Nephron progenitor cell (in vitro differentiated cells): ENCODE data around the gene PPM1D.

Source experiments
- DNase-seq: peaks from one replicate; pipeline ENCODE4 v3.0.0; 2021
- H3K27ac Mint-ChIP-seq: 2 replicates; pipeline ENCODE4 v1.8.0; 2021; ENCODE audit warnings: mild to moderate bottlenecking, moderate library complexity, mixed read lengths
- H3K27me3 Mint-ChIP-seq: 2 replicates; pipeline ENCODE4 v1.8.0; 2021; ENCODE audit warnings: mild to moderate bottlenecking, low read depth, mixed read lengths; ENCODE audit not compliant: poor library complexity
- H3K36me3 Mint-ChIP-seq: 2 replicates; pipeline ENCODE4 v1.8.0; 2021; ENCODE audit warnings: low read depth, mixed read lengths
- H3K4me1 Mint-ChIP-seq: 2 replicates; pipeline ENCODE4 v1.8.0; 2021; ENCODE audit warnings: mixed read lengths
- H3K4me3 Mint-ChIP-seq: 2 replicates; pipeline ENCODE4 v1.8.0; 2021; ENCODE audit warnings: mild to moderate bottlenecking, moderate library complexity, mixed read lengths
- H3K9me3 Mint-ChIP-seq: 2 replicates; pipeline ENCODE4 v1.8.0; 2021; ENCODE audit warnings: mild to moderate bottlenecking, moderate library complexity, mixed read lengths
- TF ChIP-seq, protein P1 (sequence below): fragments of 200-600 bp; sonication (generic); IDR thresholded peaks from 2 replicates; pipeline ENCODE4 v1.5.0; 2021; ENCODE audit warnings: antibody characterized with exemption

PPM1D gene

DNA sequence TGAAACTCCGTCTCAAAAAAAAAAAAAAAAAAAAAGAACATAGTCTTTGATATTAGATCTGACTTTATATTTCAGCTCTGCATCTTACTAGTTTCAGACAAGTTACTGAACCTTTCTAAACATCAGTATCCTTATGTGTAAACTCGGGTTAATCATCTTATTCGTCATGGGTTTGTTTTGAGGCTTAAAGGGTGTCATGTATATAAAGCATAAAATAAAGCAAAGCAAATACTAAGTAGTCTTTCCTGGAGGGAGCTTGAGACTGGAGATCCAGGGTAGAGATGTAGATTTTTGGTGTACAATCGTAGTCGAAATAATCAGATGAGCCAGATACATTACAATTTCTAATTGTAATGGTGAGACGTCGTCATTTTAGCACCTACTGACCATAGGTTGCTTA, 85.4 kb downstream of the PPM1D start:
- H3K36me3 Mint-ChIP-seq, result peaks cover 27% of the 10 kb centered on the region
- H3K9me3 Mint-ChIP-seq, result no peaks in the 10 kb centered on the region
- no peak overlapping the region for H3K4me3 Mint-ChIP-seq
- TF ChIP-seq, protein P1, sequence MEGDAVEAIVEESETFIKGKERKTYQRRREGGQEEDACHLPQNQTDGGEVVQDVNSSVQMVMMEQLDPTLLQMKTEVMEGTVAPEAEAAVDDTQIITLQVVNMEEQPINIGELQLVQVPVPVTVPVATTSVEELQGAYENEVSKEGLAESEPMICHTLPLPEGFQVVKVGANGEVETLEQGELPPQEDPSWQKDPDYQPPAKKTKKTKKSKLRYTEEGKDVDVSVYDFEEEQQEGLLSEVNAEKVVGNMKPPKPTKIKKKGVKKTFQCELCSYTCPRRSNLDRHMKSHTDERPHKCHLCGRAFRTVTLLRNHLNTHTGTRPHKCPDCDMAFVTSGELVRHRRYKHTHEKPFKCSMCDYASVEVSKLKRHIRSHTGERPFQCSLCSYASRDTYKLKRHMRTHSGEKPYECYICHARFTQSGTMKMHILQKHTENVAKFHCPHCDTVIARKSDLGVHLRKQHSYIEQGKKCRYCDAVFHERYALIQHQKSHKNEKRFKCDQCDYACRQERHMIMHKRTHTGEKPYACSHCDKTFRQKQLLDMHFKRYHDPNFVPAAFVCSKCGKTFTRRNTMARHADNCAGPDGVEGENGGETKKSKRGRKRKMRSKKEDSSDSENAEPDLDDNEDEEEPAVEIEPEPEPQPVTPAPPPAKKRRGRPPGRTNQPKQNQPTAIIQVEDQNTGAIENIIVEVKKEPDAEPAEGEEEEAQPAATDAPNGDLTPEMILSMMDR, result no peak
- no peaks in the 10 kb centered on the region for H3K4me1 Mint-ChIP-seq
- no peak for DNase-seq
- no peak overlapping the region for H3K27ac Mint-ChIP-seq
- peaks cover 3% of the 10 kb centered on the region for H3K27me3 Mint-ChIP-seq

DNA sequence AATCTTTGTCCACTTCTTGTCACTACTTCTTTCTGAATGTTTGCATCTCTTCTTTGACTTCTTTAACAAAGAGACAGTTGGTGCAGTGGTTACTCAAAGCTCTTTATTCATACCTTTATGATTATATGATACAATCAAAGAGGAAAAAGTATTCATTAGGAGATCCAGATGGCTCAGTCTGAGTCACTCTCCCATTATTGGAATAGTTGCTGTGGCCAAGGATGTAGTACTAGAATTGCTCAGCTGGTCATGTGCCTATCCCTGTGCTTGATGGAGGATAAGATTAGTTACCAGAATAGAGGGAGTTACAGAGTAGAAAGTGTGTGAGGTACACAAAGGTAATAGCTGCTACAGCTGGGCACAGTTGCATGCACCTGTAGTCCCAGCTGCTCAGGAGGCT, 96.0 kb downstream of the PPM1D start:
- no peaks in the 10 kb centered on the region for H3K4me1 Mint-ChIP-seq
- no peaks in the 10 kb centered on the region for H3K27me3 Mint-ChIP-seq
- H3K9me3 Mint-ChIP-seq, result no peaks in the 10 kb centered on the region
- TF ChIP-seq, protein P1, result no peak
- H3K4me3 Mint-ChIP-seq, result no peak overlapping the region
- peaks cover 32% of the 10 kb centered on the region for H3K36me3 Mint-ChIP-seq
- no peak for DNase-seq
- no peak overlapping the region for H3K27ac Mint-ChIP-seq

DNA sequence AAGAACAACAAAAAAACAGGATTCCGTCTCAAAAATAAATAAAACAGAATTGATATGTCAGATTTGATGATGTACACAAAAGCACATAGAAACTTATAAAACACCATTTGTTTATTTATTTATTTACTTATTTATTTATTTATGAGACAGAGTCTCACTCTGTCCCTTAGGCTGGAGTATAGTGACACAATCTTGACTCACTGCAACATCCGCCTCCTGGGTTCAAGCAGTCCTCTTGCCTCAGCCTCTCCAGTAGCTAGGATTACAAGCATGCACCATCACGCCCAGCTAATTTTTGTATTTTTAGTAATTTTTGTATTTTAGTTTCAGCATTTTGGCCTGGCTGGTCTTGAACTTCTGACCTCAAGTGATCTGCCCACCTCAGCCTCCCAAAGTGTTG, 99.1 kb downstream of the PPM1D start:
- no peak for DNase-seq

DNA sequence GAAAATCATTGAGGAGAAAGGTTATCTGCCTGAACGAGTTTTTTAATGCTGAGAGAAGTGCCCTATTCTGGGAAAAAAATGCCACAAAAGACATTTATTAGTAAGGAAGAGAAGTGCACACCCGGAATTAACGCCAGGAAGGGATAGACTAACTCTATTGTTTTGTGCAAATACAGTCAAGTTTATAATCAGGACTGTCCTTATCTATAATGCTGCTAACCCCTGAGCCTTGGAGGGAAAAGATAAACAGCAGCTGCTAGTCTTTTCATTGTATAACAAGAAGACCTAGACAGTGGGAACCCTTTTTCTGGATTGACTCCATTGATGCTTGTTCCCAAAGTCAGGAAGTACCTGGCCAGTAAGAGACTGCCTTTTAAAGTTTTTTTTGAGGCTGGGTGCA, 104.2 kb downstream of the PPM1D start:
- no peaks in the 10 kb centered on the region for H3K27me3 Mint-ChIP-seq
- no peaks in the 10 kb centered on the region for H3K9me3 Mint-ChIP-seq
- no peak for DNase-seq
- H3K4me1 Mint-ChIP-seq, result no peaks in the 10 kb centered on the region
- no peak overlapping the region for H3K4me3 Mint-ChIP-seq
- no peak overlapping the region for H3K27ac Mint-ChIP-seq
- peaks cover 12% of the 10 kb centered on the region for H3K36me3 Mint-ChIP-seq
- TF ChIP-seq, protein P1, result no peak

More for the DNA sequence above, 99.1 kb downstream of the PPM1D start:
- TF ChIP-seq, protein P1, result no peak
- H3K9me3 Mint-ChIP-seq, result no peaks in the 10 kb centered on the region
- peaks cover 23% of the 10 kb centered on the region for H3K36me3 Mint-ChIP-seq
- no peak overlapping the region for H3K4me3 Mint-ChIP-seq
- no peak overlapping the region for H3K27ac Mint-ChIP-seq
- no peaks in the 10 kb centered on the region for H3K27me3 Mint-ChIP-seq
- H3K4me1 Mint-ChIP-seq, result no peaks in the 10 kb centered on the region

DNA sequence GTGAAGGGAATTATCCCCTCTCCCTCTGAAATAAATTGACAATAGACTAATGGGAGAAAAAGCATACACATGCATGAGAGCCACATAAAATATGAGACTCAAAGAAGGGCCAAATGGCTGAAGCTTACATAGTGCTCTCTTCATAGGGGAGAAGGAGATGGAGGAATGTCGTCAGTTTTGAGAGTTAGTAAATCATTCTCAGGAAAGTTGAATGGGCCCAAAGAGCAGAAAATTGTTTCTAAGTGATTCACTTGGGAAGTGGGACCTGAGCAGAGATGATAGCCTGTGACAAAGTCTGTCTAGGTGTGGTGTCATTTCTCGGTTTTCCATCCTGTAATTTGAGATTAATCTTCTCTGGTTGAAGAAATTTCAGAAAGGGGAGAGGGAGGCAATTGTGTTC, 112.7 kb downstream of the PPM1D start:
- H3K4me1 Mint-ChIP-seq, result peaks cover 5% of the 10 kb centered on the region
- H3K27ac Mint-ChIP-seq, result peak overlapping the region; percentile 9
- no peaks in the 10 kb centered on the region for H3K27me3 Mint-ChIP-seq
- H3K36me3 Mint-ChIP-seq, result peaks cover 36% of the 10 kb centered on the region
- H3K9me3 Mint-ChIP-seq, result no peaks in the 10 kb centered on the region
- no peak overlapping the region for H3K4me3 Mint-ChIP-seq
- TF ChIP-seq, protein P1, result no peak
- no peak for DNase-seq

DNA sequence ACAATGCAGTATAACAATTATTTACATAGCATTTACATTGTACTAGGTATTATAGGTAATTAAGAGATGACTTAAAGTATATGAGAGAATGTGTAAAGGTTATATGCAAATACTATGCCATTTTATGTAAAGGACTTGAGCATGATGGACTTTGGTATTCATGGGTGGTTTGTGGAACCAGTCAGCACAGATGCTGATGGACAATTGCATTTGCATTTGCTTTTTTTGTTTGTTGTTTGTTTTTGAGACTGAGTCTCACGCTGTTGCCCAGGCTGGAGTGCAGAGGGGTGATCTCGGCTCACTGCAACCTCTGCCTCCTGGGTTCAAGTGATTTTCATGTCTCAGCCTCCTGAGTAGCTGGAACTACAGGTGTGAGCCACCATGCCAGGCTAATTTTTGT, 113.6 kb downstream of the PPM1D start:
- Mint-ChIP-seq H3K27ac (no peak overlapping the region), H3K4me1 (peaks cover 5% of the 10 kb centered on the region), H3K27me3 (peaks cover 6% of the 10 kb centered on the region), H3K36me3 (peaks cover 36% of the 10 kb centered on the region), H3K4me3 (no peak overlapping the region), H3K9me3 (no peaks in the 10 kb centered on the region)
- DNase-seq, result no peak
- TF ChIP-seq, protein P1, result no peak
